ENCODE data around the gene CAMK1D.
A peak's percentile ranks its signal among the peaks of the same experiment; 100 is the strongest.

Gene CAMK1D

DNA sequence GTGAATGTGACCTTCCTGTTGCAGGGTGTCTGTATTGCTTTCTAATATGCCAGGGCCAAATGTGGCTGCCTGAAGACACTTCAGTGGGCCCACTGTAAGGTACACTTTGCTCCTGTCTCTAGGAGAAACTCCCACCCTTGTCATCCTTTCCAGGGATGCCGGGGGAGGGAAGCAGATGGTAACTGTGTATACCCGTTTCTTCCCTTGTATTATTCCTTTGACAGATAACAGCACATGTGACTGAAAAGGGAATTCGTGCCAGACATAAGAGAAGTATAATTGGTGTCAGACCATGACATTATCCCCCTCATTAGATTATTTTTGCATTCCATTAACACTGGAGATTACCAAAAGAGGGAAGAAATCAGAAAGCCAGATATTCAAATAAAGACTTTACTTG lies 317.7 kb downstream of the CAMK1D start:
- DNase-seq = no peak

DNA sequence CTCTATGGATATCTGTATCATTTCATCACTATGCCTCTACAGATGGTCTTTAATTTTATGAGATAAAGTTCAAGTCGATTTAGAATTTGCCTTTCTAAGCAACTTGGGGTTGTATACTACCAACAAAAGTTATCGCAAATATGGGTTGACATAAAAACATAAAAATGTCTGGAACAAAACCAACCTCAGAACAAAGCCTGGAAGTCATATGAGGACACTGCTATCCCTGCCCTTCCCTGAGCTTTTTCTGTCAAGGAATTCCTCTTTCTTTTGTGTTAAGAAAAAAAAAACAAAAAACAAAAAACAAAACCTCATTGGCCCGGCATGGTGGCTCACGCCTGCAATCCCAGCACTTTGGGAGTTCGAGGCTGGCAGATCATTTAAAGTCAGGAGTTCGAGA lies 319.3 kb downstream of the CAMK1D start:
- DNase-seq = no peak

DNA sequence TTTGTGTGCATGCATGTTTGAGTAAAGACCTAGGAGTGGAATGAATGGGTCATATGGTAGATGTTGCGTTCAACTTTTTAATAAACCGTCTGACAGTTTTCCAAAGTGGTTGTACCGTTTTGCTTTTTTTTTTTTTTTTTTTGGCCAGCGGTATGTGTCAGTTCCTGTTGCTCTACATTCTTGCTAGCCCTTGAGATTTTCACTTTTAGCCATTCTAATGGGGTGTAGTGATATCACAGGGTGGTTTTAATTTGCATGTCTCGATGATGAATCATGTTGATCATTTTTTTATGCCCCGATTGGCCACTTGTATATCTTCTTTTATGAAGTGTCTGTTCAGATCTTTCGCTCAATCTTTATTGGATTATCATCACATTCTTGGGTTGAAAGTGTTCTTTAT lies 320.7 kb downstream of the CAMK1D start:
- DNase-seq = no peak

DNA sequence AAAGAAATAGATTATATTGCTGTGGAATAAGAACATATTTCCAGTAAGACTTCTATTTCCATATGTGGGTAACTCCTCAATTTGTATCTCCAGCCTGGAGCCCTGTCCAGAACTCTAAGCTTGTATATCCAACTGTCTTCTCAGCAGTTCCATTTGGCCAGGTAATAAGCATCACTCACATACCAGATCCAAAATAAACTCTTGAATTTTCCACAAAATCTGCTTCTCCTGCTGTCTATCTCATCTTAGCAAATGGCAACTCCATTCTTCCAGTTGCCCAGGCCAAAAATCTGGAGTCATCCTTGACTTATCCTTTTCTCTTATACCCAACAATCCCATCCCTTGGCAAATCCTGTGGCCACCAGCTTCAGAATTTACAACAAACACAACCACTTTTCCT lies 325.8 kb downstream of the CAMK1D start:
- no peak for DNase-seq

DNA sequence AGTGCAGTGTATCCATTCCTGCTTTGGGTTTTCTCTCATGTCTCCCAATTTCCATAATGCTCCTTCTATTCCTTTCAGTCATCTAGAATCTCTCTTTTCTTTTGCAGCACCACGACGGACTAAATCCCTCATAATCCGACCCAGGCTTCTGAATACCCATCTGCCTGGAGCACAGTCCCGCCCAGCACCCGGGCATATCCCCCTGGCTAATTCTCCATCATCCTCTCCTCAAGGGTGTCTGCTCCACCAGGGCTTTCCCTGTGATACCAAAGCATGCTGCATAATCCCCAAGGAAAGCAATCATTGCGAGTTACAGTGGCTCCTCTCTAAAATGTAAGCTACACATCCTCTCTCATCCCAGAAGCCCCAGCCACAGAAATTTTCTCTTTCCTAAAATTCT lies 330.3 kb downstream of the CAMK1D start:
- no peak for DNase-seq

DNA sequence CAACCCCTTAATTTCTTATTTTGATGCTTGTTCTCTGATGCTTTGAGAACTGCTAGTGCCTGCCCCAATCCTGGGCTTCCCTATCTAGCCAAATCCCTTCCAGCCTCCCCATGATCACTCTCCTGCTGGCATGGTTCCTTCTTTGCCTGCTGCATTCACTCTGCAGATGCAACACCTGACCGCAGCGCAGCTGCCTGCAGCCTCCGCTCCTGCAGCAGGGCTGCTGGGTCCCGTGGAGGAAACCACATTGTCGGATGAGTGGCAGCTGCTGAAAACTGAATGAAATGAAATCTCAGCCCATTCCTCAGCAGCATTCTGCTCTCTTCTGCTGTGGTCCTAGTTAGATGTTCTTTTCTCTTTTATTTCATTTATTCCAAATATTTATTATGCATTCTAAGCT lies 331.9 kb downstream of the CAMK1D start:
- DNase-seq = no peak

DNA sequence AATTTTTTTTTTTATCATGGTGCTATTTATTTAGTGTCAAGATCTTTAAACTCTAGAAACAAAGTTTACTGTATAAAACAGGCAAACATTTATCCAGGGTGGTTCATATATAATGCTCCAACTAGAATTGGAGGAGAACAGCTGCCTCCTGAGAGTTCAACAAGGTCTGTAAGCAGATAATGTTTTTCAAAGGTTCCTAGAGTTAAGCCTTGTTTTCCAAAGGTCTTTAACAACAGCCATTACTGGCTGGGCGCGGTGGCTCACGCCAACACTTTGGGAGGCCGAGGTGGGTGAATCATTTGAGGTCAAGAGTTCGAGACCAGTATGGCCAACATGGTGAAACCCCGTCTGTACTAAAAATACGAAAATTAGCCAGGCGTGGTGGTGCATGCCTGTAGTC lies 335.4 kb downstream of the CAMK1D start:
- DNase-seq = no peak

DNA sequence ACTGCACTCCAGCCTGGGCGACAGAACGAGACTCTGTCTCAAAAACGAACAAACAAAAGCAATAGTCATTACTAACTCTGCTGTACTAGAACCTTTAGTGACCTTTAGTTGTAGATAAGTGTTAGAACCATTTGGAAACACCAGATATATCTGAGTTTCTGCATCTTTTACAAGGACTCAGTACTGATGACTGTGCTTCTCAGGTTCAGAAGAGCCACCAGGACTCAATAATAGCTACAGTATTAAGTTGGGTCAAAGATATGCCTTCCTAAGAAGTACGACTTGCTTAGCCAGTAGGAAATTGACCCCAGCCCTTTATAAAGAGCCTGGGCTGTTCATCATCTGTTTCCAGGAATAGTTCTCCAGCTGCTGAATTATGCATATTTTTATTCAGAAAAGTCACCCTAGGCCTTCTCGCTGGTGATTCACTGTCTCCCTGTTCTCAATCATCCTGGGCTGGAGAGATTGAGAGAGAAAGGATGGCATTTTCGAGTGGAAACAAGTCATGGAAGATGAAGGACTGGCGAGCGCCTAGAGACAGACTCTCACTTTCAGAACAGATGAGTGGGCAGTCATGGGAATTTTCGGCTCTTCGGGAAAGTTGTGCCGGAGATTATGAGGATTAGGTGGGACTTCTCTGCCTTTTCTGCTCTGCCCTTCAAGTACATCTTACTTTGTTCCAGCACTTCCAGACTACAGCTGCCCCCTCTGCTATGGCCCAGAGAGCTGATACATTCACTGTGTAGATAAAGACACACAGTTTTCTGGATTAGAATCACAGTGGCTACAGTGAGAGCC lies 336.1 kb downstream of the CAMK1D start:
- DNase-seq = no peak

DNA sequence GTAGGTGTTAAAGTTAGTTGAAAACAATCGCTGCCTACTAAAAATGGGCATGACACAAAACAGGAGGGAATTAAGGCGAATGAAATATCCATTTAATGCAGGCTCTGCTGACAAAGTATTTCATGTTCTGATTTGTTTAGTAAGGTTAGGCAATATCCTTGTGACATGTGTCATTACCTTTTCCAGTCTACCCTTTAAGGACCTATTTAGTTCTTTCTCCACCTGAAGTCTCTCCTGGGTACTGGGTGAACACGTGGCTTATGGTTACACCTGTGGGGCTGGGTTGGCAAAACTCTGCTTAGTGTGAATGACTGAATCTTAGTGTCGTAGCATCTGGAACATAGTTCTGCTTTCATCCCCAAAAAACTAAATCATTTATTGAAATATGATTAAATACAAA lies 338.6 kb downstream of the CAMK1D start:
- no peak for DNase-seq

DNA sequence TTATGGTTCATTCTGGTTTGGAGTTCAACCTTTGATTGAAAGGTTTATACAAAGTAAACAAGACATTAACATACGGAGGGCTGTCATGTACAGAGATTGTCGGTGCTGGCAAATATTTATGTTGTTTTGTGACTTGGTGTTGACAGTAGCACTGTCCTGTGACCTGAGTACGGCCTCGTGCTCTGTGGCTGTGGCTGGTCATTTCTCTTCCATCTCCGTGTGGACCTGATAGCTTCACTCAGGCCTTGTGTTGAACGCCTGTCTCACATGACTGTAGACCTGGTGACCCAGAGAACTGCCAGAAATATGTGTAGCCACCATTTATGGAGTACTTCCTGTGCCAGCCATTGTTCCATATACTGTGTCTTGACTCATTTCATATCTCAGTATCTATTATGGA lies 340.5 kb downstream of the CAMK1D start:
- DNase-seq = no peak

DNA sequence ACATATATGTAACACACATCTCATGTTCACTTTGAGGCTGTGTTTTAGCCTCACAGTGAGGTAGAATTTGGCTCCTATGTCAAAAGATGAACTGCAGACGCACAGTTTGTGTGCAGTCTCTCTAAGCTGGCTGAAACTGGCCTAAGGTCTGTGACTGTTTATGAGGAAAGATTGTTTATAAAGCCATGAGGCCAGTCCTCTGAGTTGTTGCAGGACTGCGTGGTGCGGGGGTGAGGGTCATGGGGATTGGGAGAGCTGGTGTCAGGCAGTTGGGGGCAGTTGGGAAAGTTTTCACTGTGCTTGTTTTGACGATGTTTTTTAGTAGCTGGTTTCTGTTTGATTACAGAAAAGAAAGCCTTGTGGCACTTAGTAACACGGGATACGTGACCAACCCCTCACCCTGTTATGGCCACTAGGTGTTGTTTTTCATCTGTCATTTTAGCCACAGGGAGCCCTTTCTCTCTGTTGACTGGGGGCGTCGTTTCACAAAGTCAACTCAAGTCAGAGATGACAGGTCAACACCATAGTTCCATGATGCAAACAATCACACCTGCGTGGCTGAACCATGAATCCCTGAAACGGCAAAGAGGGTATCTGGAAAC lies 341.3 kb downstream of the CAMK1D start:
- no peak for DNase-seq

DNA sequence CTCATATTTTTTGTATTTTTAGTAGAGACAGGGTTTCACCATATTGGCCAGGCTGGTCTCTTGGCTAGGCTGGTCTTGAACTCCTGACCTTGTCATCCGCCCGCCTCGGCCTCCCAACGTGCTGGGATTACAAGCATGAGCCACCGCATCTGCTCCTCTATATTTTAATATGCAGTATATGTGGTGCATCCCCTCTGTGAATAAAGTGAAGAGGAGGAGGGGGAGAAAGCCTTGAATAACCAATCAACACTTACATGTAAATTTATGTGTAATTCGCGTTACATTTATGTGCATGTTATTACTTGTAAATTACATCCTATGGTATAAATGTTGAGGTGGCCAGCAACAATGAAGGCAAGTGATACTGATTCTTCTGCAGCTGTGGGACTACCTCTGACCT lies 342.2 kb downstream of the CAMK1D start:
- DNase-seq = no peak

DNA sequence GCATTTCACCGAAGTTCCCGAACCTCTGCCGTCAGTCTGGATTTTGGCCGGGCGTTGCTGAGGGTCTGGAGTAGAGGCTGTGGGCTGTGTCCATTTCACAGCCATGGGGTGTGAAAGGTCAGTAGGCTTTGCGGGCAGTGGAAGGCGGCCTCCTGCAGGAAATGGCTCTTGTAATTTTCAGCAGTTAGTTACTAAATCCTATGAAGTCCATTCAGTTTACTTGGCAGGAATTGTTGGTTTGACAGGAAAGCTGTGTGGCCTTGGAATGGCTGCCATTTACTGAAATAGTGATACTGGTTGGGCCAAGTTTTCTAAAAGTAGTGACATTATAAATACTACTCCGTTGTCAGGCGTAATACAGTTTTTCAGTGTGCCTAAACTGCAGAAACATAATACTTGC lies 348.4 kb downstream of the CAMK1D start:
- no peak for DNase-seq

DNA sequence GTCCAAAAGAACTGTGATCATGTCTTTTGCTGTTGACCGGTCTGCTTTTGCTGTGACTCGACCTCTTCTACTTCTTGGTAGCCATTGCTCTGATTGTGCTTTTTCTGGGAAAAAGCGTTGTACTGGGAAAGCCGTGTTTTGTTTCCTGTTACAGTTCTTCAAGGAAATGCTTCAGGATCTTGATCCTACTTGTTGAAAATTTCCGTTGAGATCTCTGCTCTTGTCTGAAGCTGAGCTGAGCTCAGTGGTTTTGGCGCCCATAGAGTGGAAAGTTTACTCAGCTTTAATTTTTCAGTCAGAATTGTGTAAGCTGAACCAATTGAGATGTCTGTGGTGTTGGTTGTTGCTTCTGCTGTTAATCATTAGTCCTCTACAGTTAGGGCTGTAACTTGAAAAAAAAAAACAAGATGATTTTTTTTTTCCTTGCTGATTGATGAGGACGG lies 349.9 kb downstream of the CAMK1D start:
- DNase-seq = peak; percentile 83

DNA sequence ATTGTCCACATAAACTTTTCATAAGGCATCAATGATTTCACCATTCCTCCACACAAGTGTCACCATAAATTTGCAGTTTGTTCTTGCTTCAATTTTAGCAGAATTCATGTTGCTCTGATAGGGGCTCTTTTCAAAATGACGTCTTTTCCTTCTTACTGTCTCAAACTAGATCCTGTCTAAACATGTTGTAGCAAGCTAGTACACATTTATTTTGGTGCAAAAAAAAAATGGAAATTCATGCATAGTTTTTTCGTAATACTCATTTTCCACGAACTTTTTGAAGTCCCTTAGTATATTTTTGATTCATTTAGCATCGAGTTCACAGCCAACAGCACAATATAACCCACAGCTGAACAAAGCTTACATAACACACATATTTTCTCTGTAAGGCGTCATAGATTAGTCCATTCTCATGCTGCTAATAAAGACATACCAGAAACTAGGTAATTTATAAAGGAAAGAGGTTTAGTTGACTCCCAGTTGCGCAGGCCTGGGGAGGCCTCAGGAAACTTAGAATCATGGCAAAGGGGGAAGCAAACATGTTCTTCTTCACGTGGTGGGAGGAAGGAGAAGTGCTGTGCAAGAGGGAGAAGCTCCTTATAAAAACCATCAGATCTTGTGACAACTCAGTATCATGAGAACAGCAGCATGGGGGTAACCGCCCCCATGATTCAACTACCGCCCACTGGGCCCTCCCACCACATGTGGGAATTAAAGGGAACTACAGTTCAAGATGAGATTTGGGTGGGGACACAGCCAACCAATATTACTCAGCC lies 350.6 kb downstream of the CAMK1D start:
- DNase-seq = peak; percentile 24

DNA sequence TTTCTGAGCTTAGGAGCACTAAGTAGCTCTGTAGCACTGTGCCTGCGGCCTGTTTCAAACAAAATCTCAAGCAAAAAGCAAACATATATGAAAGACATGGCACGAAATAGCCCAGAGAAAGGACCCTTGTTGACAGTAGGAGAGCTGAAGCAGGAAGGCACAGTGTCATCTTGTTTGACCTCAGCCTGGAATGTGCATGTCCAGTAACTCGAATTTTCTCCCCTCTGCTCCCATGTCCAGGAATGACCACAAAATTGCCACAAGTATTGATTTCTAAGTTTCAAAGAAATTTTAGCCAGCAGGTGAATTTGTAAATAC lies 351.2 kb downstream of the CAMK1D start:
- no peak for DNase-seq

DNA sequence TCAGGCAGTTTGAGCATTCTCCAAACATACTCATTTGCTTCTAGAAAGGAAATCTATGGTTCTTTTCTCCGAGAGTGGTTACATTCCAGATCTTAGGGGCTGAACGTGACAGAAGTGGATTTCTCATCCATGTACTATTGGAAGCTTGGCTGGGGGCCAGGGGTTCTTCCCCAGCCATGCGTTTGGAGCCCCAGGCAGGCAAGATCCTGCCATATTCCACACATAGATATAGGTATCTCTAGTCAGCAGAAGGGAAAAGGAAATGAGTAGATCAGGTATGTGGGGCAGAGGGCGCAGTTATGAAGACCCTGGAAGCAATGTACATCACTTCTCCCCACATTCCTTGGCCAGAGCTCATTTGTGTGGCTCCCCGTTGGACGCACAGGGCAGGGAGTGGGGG lies 352.3 kb downstream of the CAMK1D start:
- no peak for DNase-seq

DNA sequence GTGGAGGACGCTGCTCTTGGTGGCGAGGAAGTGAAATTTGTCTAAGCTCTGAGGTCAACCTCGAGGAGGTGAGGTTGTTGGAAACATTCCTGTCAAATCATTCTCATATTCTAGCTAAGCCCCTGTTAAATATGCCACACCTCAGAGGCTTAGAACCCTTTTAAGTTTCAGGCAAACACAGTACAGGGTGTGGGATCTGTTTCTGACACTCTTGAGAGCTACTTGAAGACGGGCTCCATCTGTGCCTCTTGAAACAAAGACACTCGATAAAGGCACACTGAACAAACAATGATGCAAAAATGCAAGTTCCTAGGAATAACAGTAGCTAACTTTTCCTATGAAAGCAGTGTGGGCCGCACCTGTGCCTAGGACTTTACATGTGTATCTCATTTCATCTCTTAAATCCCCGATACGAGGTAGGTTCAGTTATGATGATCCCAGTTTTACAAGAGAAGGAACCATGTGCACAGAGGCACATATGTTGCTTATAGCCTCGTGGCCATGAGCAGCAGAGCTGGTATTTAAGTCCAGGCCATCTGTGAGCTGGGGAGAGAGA lies 352.9 kb downstream of the CAMK1D start:
- DNase-seq = no peak

DNA sequence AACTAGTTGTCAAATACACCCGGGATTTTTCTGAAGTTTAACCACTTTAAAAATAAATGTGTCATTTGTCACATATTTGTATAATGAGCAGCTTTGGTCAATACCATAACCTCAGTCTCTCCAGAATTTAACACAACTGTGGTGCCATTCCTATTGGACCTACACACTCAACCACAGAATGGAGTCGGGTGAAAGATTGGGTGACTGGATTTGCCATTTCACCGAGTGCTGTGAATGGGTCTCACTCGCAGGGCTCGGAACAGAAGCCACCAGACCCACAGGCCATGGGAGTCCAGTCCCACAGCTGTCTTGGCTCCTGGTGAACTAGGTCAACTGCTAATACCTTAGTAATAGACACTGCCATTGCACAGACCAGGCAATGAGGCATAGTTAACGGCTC lies 353.8 kb downstream of the CAMK1D start:
- no peak for DNase-seq

DNA sequence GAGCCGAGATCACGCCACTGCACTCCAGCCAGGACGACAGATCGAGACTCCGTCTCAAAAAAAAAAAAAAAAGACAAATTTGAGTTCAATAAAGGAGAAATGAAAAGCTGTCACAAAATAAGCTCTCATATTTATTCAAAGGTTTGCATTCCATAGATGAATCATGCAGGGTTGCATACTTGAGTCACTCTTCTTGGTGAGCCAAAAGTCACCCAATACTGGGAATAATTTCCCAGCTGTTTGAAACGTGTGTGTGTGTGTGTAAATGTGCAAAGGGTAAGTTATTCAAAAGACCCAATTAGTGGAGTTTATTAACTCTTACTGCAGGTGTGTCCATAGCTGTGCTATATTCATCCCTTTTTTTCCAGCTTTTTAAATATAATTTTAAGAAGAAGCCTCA lies 354.5 kb downstream of the CAMK1D start:
- DNase-seq = peak; percentile 54

DNA sequence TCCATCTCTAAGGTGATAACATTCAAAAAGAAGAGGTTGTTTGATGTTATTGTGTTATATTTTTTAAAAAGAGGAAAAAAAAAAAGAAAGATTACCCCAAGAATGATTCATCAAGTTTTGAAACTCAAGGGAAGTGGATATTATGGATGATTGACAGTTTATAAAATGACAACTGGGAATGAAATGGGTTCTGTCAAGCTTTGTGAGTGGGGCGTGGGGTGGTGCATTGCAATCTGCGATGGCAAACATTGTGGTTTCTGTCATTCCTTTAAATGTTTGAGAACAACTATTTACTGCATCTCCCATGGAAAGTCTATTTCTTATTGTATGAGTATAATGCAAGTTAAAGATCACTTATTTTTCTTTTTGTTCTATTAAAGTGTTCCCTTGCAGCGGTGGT lies 355.1 kb downstream of the CAMK1D start:
- DNase-seq = peak; percentile 10

DNA sequence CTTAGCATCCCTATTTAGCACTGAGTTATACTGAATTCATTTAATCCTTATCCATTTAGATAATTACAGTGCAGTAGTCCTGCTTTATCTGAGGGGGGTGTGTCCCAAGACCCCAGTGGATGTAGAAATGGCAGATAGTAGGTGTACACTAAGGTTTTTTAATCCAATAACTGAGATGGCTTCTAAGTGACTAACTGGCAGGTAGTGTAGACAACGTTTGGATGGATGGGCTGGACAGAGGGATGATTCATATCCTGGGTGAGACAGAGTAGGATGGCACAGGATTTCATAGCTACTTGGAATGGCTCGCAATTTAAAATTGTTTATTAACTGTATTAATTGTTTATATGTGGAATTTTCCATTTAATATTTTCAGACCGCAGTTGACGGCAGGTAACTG lies 356.6 kb downstream of the CAMK1D start:
- DNase-seq = peak; percentile 59

DNA sequence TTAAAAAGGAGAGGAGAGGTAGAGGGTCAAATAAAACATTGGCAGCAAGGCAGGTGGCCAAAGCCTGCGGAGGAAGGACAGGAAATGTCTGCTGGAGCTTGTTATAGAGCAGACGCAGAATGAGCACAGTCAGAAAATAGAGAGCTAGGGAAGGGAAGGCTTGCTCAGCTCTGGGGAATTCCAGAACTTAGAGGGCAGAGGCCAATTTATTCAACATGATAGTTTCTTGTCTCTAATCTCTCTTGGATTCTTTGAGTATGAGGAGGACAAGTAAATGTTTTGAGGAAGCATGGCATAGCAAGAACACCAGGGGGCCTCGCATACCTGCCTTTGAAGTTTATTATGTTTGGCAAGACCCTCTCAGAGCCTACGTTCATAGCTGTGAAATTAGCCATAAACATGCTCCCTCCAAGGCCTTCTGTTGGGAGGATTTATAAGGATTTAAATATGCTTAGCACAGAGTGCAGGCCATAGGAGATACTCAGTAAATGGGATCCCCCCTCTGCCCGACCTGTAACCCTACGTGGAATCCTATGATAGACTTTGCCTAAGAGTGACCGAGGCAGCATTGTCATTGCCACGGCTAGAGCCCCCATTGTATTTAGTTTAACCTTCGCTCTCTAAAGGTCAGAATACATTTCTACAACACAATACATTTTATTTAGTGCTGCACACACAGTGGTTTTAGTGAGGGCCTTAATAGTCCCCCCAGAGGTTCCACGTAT lies 358.3 kb downstream of the CAMK1D start:
- peak; percentile 95 for DNase-seq

Data from kidney glomerular epithelial cell (primary cell).